ENCODE results near the gene FYN. TPM values are rescaled to one million over a fixed set of nuclear protein-coding genes. Genes with fewer than 3 reads are reported as not detected.

The FYN gene
- total RNA-seq, 4 donors from 2014 or later = 56.3 to 96.4 (median 81.8) TPM

DNA sequence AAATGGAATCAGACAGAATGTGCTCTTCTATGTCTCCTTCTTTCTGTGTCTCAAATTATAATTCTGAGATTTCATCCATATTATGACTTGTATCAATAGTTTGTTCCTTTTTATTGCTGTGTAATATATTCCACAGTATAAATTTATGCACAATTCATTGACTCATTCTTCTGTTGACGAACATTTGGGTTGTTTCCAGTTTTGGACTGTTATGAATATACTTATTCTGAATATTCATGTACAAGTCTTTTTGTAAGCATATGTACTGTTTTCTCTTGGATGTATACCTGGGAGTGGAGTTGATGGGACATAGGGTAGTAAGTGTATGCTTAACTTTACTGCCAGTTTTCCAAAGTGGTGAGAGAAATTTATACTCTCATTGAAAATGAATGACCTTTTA, 239.4 kb downstream of the FYN start:
- intact Hi-C loops (cut with DNase I; ENCODE audit: low total_unique reads) = no loop called here
- no peak for DNase-seq (ENCODE audit: low spot score in 2 of 2)
- no peak overlapping the region for H3K4me3 ChIP-seq (ENCODE audit: low read depth, poor library complexity, severe bottlenecking)
- no peak for TF ChIP-seq CTCF (IDR thresholded peaks at IDR 0.05)
- TF ChIP-seq POLR2A (IDR thresholded peaks at IDR 0.05) = no peak
- 27 to 36% methylated on average over 1 of the region's 1 CpG for WGBS, 2 donors

- peak in 1 of 2 donors; percentile 57 for DNase-seq (ENCODE audit: low spot score in 2 of 2)
- H3K4me3 ChIP-seq (ENCODE audit: low read depth, poor library complexity, severe bottlenecking) = no peak overlapping the region
- TF ChIP-seq CTCF (IDR thresholded peaks at IDR 0.05) (no peak), POLR2A (IDR thresholded peaks at IDR 0.05) (no peak)
- 91 to 94% methylated on average over 4 of the region's 4 CpGs for WGBS, 2 donors
- intact Hi-C loops (cut with DNase I; ENCODE audit: low total_unique reads) = no loop called here
Measured at GRCh38 chr6:111632468-111633247, 240.6 kb downstream of the FYN start.

GRCh38 chr6:111631903-111632460, 241.3 kb downstream of the FYN start:
- intact Hi-C loops (cut with DNase I; ENCODE audit: low total_unique reads) = no loop called here
- peak in 1 of 2 donors; percentile 86 for DNase-seq (ENCODE audit: low spot score in 2 of 2)
- TF ChIP-seq POLR2A (IDR thresholded peaks at IDR 0.05) (no peak), CTCF (IDR thresholded peaks at IDR 0.05) (no peak)
- no peak overlapping the region for H3K4me3 ChIP-seq (ENCODE audit: low read depth, poor library complexity, severe bottlenecking)
- 43 to 51% methylated on average over 8 of the region's 8 CpGs for WGBS, 2 donors

- WGBS, 2 donors = 68 to 73% methylated on average over 6 of the region's 6 CpGs
- peak in 1 of 2 donors; percentile 45 for DNase-seq (ENCODE audit: low spot score in 2 of 2)
- TF ChIP-seq POLR2A (IDR thresholded peaks at IDR 0.05) = no peak
- no peak for TF ChIP-seq CTCF (IDR thresholded peaks at IDR 0.05)
- intact Hi-C loops (cut with DNase I; ENCODE audit: low total_unique reads) = no loop called here
- H3K4me3 ChIP-seq (ENCODE audit: low read depth, poor library complexity, severe bottlenecking) = no peak overlapping the region
Measured at GRCh38 chr6:111631018-111631417, 242.2 kb downstream of the FYN start.

GRCh38 chr6:111628142-111628850, 245.0 kb downstream of the FYN start:
- DNase-seq (ENCODE audit: low spot score in 2 of 2) = peak in 1 of 2 donors; percentile 36
- WGBS, 2 donors = 58 to 64% methylated on average over 6 of the region's 6 CpGs
- intact Hi-C loops (cut with DNase I; ENCODE audit: low total_unique reads) = no loop called here
- no peak overlapping the region for H3K4me3 ChIP-seq (ENCODE audit: low read depth, poor library complexity, severe bottlenecking)
- no peak for TF ChIP-seq POLR2A (IDR thresholded peaks at IDR 0.05)
- no peak for TF ChIP-seq CTCF (IDR thresholded peaks at IDR 0.05)
